Embryonic facial prominence (tissue), 1 donor: ENCODE data around the gene TPGS1.
"Not testable (repeated sequence)": the region's sequence is repeated elsewhere in the genome, so short reads cannot be mapped to it uniquely, and the experiment has no call there.

ENCODE experiments used
- DNase-seq: peaks from one replicate; pipeline ENCODE4 v3.0.0-alpha.2; 2016; ENCODE audit errors: extremely low spot score

Gene TPGS1

GRCh38 chr19:478236-478903 is 28.9 kb upstream of the TPGS1 start:
- no peak for DNase-seq

- no peak for DNase-seq
These were observed 28.3 kb upstream of the TPGS1 start for GRCh38 chr19:478976-479375.

DNA sequence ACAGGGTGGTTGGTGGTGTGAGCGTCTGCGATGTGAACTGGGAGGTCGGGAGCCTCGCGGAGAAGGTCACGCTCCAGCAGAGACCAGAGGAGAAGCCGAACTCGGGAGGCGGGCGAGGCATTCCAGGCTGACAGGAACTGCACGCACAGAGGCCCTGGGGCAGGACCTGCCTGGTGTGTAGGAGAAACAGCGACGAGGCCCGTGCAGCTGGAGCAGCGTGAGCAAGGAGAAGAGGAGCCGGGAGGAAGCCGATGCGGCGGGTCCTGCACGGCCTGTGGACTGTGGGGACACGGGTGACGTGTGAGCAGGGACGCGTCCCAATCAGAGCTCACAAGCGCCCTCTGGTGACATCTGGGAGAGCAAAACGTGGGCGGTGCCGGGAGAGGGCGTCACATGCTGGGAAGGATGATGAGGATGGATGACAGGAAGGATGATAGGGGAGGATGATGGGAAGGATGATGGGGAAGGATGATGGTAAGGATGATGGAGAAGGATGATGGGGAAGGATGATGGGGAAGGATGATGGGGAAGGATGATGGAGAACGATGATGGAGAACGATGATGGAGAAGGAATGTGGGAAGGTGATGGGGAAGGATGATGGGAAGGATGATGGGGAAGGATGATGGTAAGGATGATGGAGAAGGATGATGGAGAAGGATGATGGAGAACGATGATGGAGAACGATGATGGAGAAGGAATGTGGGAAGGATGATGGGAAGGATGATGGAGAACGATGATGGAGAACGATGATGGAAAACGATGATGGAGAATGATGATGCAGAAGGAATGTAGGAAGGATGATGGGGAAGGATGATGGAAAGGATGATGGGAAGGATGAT is 27.1 kb upstream of the TPGS1 start:
- no peak for DNase-seq

GRCh38 chr19:481100-481499 is 26.2 kb upstream of the TPGS1 start:
- DNase-seq: not testable (repeated sequence)

DNA sequence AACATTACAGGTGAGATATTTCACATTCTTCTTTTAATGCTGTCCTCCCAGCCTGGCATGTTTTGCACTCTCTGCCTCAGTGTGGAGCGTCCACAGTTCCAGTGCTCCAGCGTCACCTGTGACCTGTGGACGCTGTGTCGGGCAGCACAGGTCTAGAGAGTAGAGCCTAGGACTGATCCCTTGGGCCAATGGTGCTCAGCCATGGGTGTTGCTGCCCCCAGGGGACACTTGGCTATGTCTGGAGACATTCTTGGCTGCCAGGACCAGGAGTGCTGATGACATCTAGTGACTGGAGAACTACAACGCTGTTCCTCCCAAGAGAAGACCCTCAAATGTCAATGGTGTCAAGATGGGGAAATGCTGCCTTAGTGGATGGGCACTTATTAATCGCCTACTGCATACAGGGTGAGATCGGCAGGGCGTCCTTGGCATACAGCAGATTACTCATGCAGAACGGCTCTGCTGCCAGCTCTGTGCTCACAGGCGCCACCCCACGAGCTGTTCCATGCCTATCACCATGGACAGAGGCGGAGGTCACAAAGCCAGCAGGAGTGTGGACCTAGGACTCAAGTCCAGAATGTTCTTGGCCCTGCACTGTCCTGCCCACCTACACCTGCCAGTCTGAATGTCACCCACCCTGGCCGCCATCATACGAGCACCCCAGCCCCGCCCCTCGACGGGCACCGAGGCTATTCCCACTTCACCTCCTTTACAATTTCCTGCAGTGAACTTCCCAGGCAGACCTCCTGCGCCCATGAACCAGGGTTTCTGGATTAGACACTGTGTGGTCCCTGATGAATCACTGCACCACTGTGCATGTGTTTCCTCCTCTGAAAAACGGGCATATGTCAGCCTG is 24.9 kb upstream of the TPGS1 start:
- no peak for DNase-seq

GRCh38 chr19:483332-484072 is 23.8 kb upstream of the TPGS1 start:
- DNase-seq: no peak

DNA sequence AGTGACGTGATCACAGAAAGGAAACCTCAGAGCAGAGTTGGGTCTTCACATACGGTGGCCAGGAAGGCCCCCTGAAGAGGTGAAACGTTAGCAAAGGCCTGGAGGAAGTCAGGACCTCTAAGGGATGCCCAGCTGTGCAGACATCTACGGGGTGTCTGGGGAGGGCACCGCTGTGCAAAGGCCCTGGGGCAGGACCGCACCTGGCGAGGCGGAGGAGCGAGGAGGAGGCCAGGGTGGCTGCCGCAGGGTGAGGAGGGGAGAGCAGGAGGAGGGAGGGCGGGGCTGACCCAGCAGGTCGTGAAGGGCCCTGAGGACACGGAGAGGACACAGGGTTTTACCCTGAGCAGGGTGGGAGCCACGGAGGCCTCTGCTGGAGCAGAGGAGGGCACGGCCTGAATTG is 22.8 kb upstream of the TPGS1 start:
- no peak for DNase-seq

DNA sequence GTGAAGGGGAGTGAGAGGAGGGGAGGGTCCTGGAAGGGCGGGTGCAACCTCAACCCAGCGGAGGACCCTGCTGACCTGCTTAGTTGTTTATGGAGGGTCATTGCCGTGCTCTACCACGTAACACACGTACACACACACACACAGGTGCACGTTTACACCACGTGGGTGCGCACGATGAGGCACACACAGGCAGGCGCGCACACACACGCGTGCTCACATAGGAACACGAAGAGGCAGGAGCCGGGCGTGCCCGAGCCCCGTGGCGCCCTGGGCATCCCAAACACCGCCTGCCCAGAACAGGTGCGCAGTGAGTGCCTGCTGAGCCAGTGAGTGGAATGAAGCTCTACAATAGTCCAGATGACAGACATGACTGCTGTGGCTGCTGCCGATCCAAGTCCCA is 22.2 kb upstream of the TPGS1 start:
- no peak for DNase-seq

DNA sequence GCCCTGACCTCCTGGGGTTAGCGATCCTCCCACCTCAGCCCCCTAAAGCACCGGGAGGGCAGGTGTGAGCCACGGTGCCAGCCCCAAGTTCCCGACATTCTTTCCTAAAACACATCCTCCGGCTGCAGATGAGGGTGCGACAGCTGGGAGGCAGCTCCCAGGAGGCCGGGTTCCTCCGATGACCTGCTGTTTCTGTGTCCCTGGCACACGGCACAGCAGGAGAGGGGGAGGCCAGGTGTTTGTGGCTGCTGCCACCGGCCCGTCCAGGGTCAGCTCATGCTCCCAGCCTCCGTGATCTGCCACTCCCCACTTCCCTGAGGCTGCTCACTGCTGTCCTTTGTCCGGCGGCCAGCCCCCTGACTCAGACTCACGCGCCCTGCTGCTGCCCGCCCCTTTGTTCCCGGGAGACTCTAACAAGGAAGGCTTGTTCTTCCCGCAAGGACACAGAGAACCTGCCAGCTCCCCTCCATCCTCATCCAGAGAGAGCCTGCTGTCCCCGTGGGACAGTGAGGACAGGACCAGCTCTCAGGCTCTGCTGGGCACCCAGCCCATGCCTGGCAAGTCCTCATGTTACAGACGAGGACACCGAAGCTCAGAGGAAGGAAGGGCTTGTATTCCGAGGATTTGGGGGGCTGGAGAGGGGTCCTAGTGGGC is 21.6 kb upstream of the TPGS1 start:
- DNase-seq: no peak

DNA sequence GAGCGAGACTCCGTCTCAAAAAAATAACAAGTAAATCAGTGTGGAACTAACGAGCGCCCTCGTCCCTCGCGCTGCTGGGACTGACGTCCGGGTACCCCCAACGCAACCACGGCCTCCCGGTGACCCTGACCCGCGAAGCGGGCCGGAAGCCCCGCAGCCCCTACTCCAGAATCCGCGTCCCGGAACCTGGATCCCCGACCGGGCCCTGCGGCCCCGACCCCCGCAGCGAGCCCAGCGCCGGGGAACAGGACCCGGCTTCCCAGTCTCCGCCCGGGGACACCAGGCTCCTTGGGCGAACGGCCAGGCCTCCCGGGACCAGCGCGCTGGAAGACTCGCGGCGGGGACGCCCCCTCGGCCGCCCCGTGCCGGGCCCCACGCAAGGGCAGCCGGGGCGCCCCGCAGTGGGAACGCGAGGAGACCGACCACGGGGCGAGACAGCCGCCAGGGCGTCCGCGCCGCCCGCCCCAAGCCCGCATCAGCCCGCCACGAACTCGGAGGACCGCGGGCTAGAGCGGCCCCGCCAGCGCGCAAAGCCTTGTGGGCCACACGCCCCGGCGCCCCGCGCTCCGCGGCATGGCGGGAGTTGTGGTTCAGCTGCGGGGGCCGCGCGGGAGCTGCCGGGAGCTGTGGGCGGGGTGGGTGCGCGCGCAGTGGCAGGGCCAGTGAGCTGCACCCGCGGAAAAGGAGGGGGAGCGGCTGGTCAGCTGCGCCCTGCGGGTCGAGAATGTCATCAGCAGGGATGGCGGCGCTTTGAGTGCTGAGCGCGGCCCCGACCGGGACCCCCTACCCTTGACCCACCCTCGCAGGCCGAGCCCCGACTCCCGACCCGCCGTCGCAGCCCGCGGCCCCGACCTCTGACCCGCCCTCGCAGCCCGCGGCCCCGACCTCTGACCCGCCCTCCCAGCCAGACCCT is 18.5 kb upstream of the TPGS1 start:
- peak; percentile 83 for DNase-seq

GRCh38 chr19:489418-490196 is 17.7 kb upstream of the TPGS1 start:
- DNase-seq: no peak

- no peak for DNase-seq
These were observed 16.1 kb upstream of the TPGS1 start for GRCh38 chr19:491146-491741.

GRCh38 chr19:492091-492531 is 15.2 kb upstream of the TPGS1 start:
- DNase-seq: no peak

- no peak for DNase-seq
These were observed 13.7 kb upstream of the TPGS1 start for GRCh38 chr19:493391-494170.

GRCh38 chr19:494171-495080 is 12.9 kb upstream of the TPGS1 start:
- DNase-seq: no peak

- DNase-seq: no peak
These were observed 12.3 kb upstream of the TPGS1 start for GRCh38 chr19:495081-495401.
